ENCODE data around the gene CYGB. TPM values are rescaled to one million over a fixed set of nuclear protein-coding genes. Genes with fewer than 3 reads are reported as not detected.

The CYGB gene
- total and polyA plus RNA-seq, 9 of the 15 experiments (the other 6 are each of a cell fraction or from before 2014, with no cell fraction given): 0.08 to 0.95 (median 0.18) TPM; not detected in 5

DNA sequence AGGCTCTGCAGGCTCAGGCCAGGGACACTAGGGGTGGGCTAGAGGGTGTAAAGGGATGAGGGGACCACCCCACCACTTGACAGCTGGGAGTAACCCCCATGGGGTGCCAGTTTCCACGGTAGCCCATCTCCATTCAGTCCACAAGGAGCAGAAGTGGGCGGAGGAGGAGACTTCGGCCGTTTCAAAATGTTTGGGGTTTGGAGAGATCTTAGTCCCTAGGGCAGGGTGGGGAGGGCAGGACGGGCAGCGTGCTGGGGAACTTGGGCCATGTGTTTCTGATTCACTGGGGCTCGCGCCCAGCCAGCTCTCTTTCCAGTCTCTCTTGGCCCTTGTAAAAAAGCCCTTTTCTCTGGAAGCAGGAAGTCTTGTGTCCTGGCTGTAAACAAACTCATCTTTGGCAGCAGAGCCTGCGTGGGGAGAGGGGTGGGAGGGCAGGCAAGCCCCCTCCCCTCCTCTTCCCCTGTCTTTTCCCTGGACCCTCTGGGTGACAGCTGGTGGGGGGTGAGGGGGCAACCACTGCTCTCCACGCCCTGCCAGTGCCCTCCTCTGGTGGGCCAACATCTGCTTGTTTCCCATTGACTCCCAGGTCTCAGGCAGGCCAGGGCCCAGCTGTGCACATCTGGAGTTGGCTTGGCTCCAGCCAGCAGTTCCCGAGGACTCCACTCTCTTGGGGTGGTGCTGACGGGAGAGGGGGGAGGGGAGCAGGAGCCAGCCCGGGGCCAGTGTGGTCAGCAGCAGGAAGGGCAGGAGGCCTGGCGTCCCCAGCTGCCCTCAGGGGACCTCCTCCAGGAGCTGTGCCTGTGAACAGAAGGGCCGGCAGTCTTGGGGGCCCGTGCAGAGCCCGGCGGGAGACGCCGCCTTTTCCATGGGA is 8.1 kb downstream of the CYGB start (continued):
- peak; percentile 23; the same call in 1 of the 2 replicates for TF ChIP-seq ATF7 (IDR thresholded peaks at IDR 0.05)
- no peak for TF ChIP-seq RBM14 (IDR thresholded peaks at IDR 0.05; ENCODE audit: borderline replicate concordance, insufficient read depth, low read depth, low read length)
- TF ChIP-seq ZBTB7A (IDR thresholded peaks at IDR 0.05; ENCODE audit: borderline replicate concordance, control insufficient read depth, low read depth, low read length): peak; percentile 67; the same call in 1 of the 2 replicates
- TF ChIP-seq, protein P1, sequence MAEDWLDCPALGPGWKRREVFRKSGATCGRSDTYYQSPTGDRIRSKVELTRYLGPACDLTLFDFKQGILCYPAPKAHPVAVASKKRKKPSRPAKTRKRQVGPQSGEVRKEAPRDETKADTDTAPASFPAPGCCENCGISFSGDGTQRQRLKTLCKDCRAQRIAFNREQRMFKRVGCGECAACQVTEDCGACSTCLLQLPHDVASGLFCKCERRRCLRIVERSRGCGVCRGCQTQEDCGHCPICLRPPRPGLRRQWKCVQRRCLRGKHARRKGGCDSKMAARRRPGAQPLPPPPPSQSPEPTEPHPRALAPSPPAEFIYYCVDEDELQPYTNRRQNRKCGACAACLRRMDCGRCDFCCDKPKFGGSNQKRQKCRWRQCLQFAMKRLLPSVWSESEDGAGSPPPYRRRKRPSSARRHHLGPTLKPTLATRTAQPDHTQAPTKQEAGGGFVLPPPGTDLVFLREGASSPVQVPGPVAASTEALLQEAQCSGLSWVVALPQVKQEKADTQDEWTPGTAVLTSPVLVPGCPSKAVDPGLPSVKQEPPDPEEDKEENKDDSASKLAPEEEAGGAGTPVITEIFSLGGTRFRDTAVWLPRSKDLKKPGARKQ (CRISPR knock-in tag; IDR thresholded peaks at IDR 0.05): no peak
- TF ChIP-seq BRF1 (IDR thresholded peaks at IDR 0.05; ENCODE audit: borderline replicate concordance, extremely low read depth, insufficient read length): no peak
- TF ChIP-seq MEF2D (tag; conservative IDR thresholded peaks at IDR 0.05; ENCODE audit: low read depth): no peak
- TF ChIP-seq CSDE1 (IDR thresholded peaks at IDR 0.05): no peak
- no peak for TF ChIP-seq JUND (IDR thresholded peaks at IDR 0.05; ENCODE audit: borderline replicate concordance, low read depth, low read length)
- no peak for TF ChIP-seq JUND (tag; IDR thresholded peaks at IDR 0.05; ENCODE audit: borderline replicate concordance, low read depth, low read length)
- TF ChIP-seq GATAD2B (IDR thresholded peaks at IDR 0.05; ENCODE audit: borderline replicate concordance): peak; percentile 34
- no peak for TF ChIP-seq ZNF232 (CRISPR knock-in tag; IDR thresholded peaks at IDR 0.05)
- TF ChIP-seq CREBBP (IDR thresholded peaks at IDR 0.05; ENCODE audit: low read depth, low read length): no peak
- TF ChIP-seq ZNF717 (CRISPR knock-in tag; IDR thresholded peaks at IDR 0.05): no peak
- TF ChIP-seq MEF2A (IDR thresholded peaks at IDR 0.05; ENCODE audit: control insufficient read depth, low read depth, low read length): no peak
- TF ChIP-seq, protein P2, sequence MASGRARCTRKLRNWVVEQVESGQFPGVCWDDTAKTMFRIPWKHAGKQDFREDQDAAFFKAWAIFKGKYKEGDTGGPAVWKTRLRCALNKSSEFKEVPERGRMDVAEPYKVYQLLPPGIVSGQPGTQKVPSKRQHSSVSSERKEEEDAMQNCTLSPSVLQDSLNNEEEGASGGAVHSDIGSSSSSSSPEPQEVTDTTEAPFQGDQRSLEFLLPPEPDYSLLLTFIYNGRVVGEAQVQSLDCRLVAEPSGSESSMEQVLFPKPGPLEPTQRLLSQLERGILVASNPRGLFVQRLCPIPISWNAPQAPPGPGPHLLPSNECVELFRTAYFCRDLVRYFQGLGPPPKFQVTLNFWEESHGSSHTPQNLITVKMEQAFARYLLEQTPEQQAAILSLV (tag; IDR thresholded peaks at IDR 0.05): no peak
- no peak for TF ChIP-seq NBN (IDR thresholded peaks at IDR 0.05; ENCODE audit: low read depth)
- no peak for TF ChIP-seq ZC3H8 (IDR thresholded peaks at IDR 0.05)
- TF ChIP-seq FOS (IDR thresholded peaks at IDR 0.05; ENCODE audit: extremely low read depth, insufficient read length): no peak
- peak; percentile 54; the same call in 1 of the 2 replicates for TF ChIP-seq ETV1 (tag; conservative IDR thresholded peaks at IDR 0.05; ENCODE audit: low read depth)
- no peak for TF ChIP-seq SMARCB1 (IDR thresholded peaks at IDR 0.05; ENCODE audit: insufficient read length, low read depth)
- no peak for TF ChIP-seq POLR3A (IDR thresholded peaks at IDR 0.05; ENCODE audit: borderline replicate concordance, extremely low read depth, insufficient read depth, insufficient read length)
- TF ChIP-seq, protein P3, sequence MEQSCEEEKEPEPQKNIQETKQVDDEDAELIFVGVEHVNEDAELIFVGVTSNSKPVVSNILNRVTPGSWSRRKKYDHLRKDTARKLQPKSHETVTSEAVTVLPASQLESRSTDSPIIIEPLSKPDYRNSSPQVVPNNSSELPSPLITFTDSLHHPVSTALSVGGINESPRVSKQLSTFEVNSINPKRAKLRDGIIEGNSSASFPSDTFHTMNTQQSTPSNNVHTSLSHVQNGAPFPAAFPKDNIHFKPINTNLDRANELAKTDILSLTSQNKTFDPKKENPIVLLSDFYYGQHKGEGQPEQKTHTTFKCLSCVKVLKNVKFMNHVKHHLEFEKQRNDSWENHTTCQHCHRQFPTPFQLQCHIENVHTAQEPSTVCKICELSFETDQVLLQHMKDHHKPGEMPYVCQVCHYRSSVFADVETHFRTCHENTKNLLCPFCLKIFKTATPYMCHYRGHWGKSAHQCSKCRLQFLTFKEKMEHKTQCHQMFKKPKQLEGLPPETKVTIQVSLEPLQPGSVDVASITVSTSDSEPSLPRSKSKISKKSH (CRISPR knock-in tag; IDR thresholded peaks at IDR 0.05): no peak
- no peak for TF ChIP-seq ZNF668 (CRISPR knock-in tag; IDR thresholded peaks at IDR 0.05)
- no peak for TF ChIP-seq KDM4B (IDR thresholded peaks at IDR 0.05; ENCODE audit: borderline replicate concordance in 2 of 2, low read depth in 1 of 2)
- TF ChIP-seq KLF6 (CRISPR knock-in tag; IDR thresholded peaks at IDR 0.05; ENCODE audit: borderline replicate concordance): no peak

Measured in K562 (cell line).